Activated T-helper 2 cell treated with anti-CD3 and anti-CD28 coated beads, Interferon-gamma antibody, Interleukin-2, Interleukin-4, amounts not matched to agents 10 μg/mL and 5 μg/mL and 100 μg/mL, durations not matched to agents 14 hours and 24 hours and 36 hours (primary cell): ENCODE measurements around the gene MYO18A. TPM values are rescaled to one million over a fixed set of nuclear protein-coding genes. Genes with fewer than 3 reads are reported as not detected.
"Not testable (repeated sequence)": the region's sequence is repeated elsewhere in the genome, so short reads cannot be mapped to it uniquely, and the experiment has no call there.

Source experiments
- DNase-seq: peaks from one replicate; pipeline ENCODE4 v3.0.0; 2021; ENCODE audit warnings: low spot score
- H3K27ac Mint-ChIP-seq: one replicate; pipeline ENCODE4 v1.8.0; 2021; ENCODE audit warnings: mixed read lengths
- H3K27me3 Mint-ChIP-seq: one replicate; pipeline ENCODE4 v1.8.0; 2021; ENCODE audit warnings: low read depth, mixed read lengths
- H3K36me3 Mint-ChIP-seq: one replicate; pipeline ENCODE4 v1.8.0; 2021; ENCODE audit warnings: low read depth, mixed read lengths
- H3K4me1 Mint-ChIP-seq: one replicate; pipeline ENCODE4 v1.8.0; 2021; ENCODE audit warnings: low read depth, mixed read lengths
- H3K4me3 Mint-ChIP-seq: one replicate; pipeline ENCODE4 v1.8.0; 2021; ENCODE audit warnings: low read depth, mild to moderate bottlenecking, moderate library complexity, mixed read lengths
- H3K9me3 Mint-ChIP-seq: one replicate; pipeline ENCODE4 v1.8.0; 2021; ENCODE audit warnings: mixed read lengths
- intact Hi-C: fragments of 100-400 bp; cut with micrococcal nuclease; formaldehyde crosslinking; loops from one replicate; pipeline ENCODE4 v1.15.1; 2023
- total RNA-seq: library from RNA; stranded (reverse); gene quantifications from 2 replicates; pipeline ENCODE4 v1.2.3, GENCODE V29; 2022

Gene MYO18A, protein sequence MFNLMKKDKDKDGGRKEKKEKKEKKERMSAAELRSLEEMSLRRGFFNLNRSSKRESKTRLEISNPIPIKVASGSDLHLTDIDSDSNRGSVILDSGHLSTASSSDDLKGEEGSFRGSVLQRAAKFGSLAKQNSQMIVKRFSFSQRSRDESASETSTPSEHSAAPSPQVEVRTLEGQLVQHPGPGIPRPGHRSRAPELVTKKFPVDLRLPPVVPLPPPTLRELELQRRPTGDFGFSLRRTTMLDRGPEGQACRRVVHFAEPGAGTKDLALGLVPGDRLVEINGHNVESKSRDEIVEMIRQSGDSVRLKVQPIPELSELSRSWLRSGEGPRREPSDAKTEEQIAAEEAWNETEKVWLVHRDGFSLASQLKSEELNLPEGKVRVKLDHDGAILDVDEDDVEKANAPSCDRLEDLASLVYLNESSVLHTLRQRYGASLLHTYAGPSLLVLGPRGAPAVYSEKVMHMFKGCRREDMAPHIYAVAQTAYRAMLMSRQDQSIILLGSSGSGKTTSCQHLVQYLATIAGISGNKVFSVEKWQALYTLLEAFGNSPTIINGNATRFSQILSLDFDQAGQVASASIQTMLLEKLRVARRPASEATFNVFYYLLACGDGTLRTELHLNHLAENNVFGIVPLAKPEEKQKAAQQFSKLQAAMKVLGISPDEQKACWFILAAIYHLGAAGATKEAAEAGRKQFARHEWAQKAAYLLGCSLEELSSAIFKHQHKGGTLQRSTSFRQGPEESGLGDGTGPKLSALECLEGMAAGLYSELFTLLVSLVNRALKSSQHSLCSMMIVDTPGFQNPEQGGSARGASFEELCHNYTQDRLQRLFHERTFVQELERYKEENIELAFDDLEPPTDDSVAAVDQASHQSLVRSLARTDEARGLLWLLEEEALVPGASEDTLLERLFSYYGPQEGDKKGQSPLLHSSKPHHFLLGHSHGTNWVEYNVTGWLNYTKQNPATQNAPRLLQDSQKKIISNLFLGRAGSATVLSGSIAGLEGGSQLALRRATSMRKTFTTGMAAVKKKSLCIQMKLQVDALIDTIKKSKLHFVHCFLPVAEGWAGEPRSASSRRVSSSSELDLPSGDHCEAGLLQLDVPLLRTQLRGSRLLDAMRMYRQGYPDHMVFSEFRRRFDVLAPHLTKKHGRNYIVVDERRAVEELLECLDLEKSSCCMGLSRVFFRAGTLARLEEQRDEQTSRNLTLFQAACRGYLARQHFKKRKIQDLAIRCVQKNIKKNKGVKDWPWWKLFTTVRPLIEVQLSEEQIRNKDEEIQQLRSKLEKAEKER (N-terminal part only)
- total RNA-seq = 49.5 and 50.3 TPM in 2 replicates

DNA sequence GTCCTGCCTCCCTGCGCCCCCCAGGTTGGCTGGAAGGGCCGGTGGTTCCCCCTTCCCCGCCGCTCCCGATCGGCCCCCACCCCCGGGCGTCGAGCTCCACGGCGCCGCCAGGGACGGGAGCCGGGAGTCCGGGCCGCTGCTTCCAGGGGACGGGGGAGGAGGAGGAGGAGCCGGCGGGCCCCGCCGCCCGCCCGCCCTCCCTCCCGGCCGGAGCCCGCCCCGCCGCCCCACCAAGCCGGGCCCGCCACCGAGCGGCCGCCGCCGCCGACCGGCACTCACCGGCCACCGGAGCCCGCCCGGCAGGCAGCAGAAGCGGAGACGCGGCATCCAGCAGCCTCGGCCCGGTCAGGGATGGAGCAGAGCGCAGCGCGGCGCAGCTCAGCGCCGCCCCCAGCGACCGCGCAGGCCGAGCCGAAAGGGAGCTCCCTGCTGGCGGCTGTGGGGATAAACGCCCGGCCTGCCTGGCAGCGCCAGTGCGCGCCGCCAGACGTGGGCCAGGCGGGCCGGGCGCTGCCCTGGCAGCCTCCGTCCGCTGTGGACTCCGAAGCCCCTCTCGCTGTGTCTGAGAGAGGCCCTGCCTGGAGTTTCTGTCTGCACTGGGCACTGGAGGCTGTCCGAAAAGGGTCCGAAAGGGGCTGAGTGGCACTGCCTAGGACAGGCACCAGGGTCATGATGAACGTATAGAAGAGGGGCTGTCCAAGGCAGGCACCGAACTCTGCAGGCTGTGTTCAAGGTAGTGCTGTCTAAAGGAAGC, at the start of gene MYO18A:
Gene MYO18A (minus strand): TSS at position 365 of the 754 bp plus-strand sequence. CDS start 13,458 bp downstream, outside the sequence.
- peak; percentile 73 for DNase-seq
- Mint-ChIP-seq H3K27me3 (peaks cover 11% of the 10 kb centered on the region), H3K9me3 (no peaks in the 10 kb centered on the region), H3K4me3 (peak within 1 kb of the TSS; percentile 57), H3K27ac (no peak within 1 kb of the TSS), H3K36me3 (no peaks in the 10 kb centered on the region), H3K4me1 (peaks cover 12% of the 10 kb centered on the region)
- intact Hi-C loops = loop anchor here (1.0 kb wide), 1 partner anchor 31 kb away; no protein-coding TSS in a partner anchor

DNA sequence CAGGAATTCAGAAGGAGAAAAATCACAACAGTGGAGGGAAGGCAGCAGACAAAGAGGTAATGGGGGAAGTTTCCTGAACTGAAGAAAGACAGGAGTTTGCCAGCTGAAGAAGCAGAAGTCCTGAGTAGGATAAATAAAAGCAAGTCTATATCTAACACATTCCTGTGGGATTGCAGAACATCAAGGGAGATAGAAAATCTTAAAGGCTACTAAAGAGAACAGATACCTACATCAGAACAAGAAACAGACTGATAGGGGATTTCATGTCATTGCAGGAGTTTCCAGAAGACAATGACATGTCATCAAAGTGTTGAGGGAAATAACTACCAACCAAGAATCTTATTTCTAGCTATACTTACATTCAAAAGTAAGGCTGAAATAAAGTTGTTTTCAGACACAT, 45.2 kb upstream of the MYO18A start:
- Mint-ChIP-seq H3K36me3 (no peaks in the 10 kb centered on the region), H3K27ac (no peak overlapping the region), H3K4me3 (no peak overlapping the region), H3K27me3 (peaks cover 5% of the 10 kb centered on the region), H3K4me1 (peaks cover 4% of the 10 kb centered on the region), H3K9me3 (no peaks in the 10 kb centered on the region)
- DNase-seq = no peak
- intact Hi-C loops = no loop called here

- H3K27ac Mint-ChIP-seq, H3K4me3 Mint-ChIP-seq, H3K9me3 Mint-ChIP-seq, intact Hi-C loops, H3K27me3 Mint-ChIP-seq, H3K36me3 Mint-ChIP-seq, DNase-seq: not testable (repeated sequence)
- peaks cover 10% of the 10 kb centered on the region for H3K4me1 Mint-ChIP-seq
Measured at GRCh38 chr17:29221338-29221737, 41.1 kb upstream of the MYO18A start.

DNA sequence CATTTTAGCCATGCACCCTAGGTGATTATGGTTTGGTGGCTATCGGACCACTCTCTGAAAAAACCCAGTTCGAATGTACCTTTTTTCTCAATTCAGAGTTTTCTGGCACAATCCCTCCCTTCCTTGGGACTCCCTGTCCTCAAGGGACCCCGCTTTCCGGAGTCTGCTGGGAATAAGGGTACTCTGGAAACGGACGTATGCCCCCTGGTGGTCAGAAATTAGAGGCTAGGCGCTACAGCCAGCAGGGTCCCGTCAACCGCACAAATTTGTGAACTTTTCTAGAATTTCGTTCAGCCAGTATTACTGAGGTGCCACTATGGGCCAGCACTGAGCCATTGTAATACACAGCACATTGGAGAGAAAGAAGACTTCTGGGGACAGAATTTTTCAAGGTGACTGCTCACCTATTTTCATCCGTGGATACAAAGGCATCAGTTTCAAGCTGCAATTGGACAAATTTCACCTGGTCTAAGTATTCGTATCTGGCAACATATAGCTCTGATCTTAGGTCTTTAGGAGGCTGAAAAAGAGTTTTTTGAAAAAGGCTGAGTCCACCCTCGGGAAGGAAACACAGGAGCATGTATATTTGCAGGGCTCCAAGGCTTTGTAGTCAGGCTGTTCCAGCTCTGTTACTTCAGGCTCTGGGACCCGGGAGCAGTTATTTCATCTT, 39.3 kb upstream of the MYO18A start:
- intact Hi-C loops = loop anchor here (1.0 kb wide), 1 partner anchor 70 kb away; no protein-coding TSS in a partner anchor
- peak; percentile 62 for DNase-seq
- no peak overlapping the region for H3K4me3 Mint-ChIP-seq
- no peaks in the 10 kb centered on the region for H3K36me3 Mint-ChIP-seq
- no peak overlapping the region for H3K27ac Mint-ChIP-seq
- no peaks in the 10 kb centered on the region for H3K9me3 Mint-ChIP-seq
- peaks cover 6% of the 10 kb centered on the region for H3K4me1 Mint-ChIP-seq
- H3K27me3 Mint-ChIP-seq = peaks cover 3% of the 10 kb centered on the region

DNA sequence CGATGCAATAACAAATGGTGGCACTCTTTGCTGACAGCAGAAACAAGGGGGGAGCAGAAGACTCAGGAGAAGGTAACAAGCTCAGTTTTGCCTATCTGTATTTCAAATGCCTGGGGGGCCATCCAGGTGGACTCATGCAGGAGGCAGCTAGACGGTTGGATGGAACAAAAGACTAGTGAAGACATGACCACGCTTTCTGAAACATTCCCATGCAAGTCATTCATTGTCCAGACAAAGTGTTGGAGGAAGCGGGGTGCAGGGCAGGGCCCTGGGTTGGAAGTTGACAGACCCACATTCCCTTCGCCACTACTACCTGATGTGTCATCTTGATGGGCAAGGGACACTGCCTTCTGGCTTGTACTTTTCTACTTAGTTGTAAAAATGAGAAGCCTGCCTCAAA, 36.7 kb upstream of the MYO18A start:
- Mint-ChIP-seq H3K27me3 (peaks cover 3% of the 10 kb centered on the region), H3K4me3 (no peak overlapping the region), H3K4me1 (peaks cover 6% of the 10 kb centered on the region), H3K27ac (no peak overlapping the region), H3K9me3 (no peaks in the 10 kb centered on the region), H3K36me3 (no peaks in the 10 kb centered on the region)
- intact Hi-C loops = no loop called here
- no peak for DNase-seq

- H3K4me1 Mint-ChIP-seq = peaks cover 6% of the 10 kb centered on the region
- DNase-seq = no peak
- intact Hi-C loops = no loop called here
- H3K27ac Mint-ChIP-seq = no peak overlapping the region
- H3K9me3 Mint-ChIP-seq = no peaks in the 10 kb centered on the region
- no peaks in the 10 kb centered on the region for H3K36me3 Mint-ChIP-seq
- H3K27me3 Mint-ChIP-seq = peaks cover 3% of the 10 kb centered on the region
- no peak overlapping the region for H3K4me3 Mint-ChIP-seq
Measured at GRCh38 chr17:29216181-29216580, 36.0 kb upstream of the MYO18A start.

- DNase-seq = no peak
- intact Hi-C loops = no loop called here
- Mint-ChIP-seq H3K4me3 (no peak overlapping the region), H3K27me3 (peaks cover 3% of the 10 kb centered on the region), H3K27ac (no peak overlapping the region), H3K4me1 (peaks cover 6% of the 10 kb centered on the region), H3K36me3 (no peaks in the 10 kb centered on the region), H3K9me3 (no peaks in the 10 kb centered on the region)
Measured at GRCh38 chr17:29215717-29216116, 35.5 kb upstream of the MYO18A start.

GRCh38 chr17:29215174-29215573, 35.0 kb upstream of the MYO18A start:
- H3K4me3 Mint-ChIP-seq = no peak overlapping the region
- intact Hi-C loops = no loop called here
- H3K9me3 Mint-ChIP-seq = no peaks in the 10 kb centered on the region
- no peak for DNase-seq
- H3K4me1 Mint-ChIP-seq = peaks cover 6% of the 10 kb centered on the region
- no peaks in the 10 kb centered on the region for H3K36me3 Mint-ChIP-seq
- H3K27me3 Mint-ChIP-seq = peaks cover 3% of the 10 kb centered on the region
- no peak overlapping the region for H3K27ac Mint-ChIP-seq

GRCh38 chr17:29214215-29215146, 34.3 kb upstream of the MYO18A start:
- Mint-ChIP-seq H3K4me1 (peaks cover 3% of the 10 kb centered on the region), H3K27ac (no peak overlapping the region), H3K36me3 (no peaks in the 10 kb centered on the region), H3K4me3 (no peak overlapping the region), H3K27me3 (peaks cover 3% of the 10 kb centered on the region), H3K9me3 (no peaks in the 10 kb centered on the region)
- intact Hi-C loops = no loop called here
- no peak for DNase-seq

DNA sequence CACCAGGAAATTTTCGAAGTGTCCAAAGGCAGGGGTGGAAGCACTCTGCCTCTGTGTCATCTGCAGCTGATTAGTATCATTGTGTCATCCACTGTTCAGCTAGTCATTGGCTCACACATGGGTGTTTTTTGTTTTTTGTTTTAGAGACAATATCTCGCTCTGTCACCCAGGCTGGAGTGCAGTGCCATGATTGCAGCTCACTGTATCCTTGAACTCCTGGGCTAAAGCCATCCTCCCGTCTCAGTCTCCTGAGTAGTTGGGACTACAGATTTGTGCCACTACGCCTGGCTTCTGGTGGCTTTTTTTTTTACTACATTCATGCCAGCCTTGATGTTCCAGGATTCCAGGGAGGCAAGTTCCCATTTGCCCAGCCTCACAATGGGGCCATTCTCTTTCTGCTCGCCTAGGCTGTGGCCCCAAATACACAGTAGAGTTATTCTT, 32.5 kb upstream of the MYO18A start:
- H3K36me3 Mint-ChIP-seq = no peaks in the 10 kb centered on the region
- H3K27me3 Mint-ChIP-seq = peaks cover 5% of the 10 kb centered on the region
- no peak overlapping the region for H3K27ac Mint-ChIP-seq
- no peaks in the 10 kb centered on the region for H3K4me1 Mint-ChIP-seq
- intact Hi-C loops = no loop called here
- H3K9me3 Mint-ChIP-seq = no peaks in the 10 kb centered on the region
- H3K4me3 Mint-ChIP-seq = no peak overlapping the region
- no peak for DNase-seq
